GM19099 (cell line): Measurements from ENCODE around the gene GSTO1.

Experiments used
- POLR2A ChIP-seq: IDR thresholded peaks from 3 replicates; pipeline ENCODE4 v1.6.1; 2011; ENCODE audit warnings: low read depth; ENCODE audit not compliant: insufficient read length; ENCODE audit errors: extremely low read depth

GSTO1 gene

DNA sequence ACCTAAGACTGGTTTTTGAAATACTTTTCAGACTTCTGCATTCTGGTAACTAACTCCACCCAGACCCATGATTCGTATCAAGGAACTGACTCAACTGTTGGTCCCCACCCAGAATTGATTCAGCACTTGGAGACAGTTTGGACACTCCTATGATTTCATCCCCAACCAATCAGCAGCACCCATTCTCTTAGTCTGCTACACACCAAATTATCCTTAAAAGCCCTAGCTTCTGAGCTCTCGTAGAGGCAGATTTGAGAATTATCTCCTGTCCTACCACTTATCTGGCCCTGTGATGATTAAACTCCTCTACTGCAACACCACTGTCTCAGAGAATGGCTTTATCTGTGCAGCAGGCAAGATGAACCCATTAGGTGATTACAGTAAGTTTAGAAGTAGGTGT, 7.7 kb upstream of the GSTO1 start:
- no peak for TF ChIP-seq POLR2A

DNA sequence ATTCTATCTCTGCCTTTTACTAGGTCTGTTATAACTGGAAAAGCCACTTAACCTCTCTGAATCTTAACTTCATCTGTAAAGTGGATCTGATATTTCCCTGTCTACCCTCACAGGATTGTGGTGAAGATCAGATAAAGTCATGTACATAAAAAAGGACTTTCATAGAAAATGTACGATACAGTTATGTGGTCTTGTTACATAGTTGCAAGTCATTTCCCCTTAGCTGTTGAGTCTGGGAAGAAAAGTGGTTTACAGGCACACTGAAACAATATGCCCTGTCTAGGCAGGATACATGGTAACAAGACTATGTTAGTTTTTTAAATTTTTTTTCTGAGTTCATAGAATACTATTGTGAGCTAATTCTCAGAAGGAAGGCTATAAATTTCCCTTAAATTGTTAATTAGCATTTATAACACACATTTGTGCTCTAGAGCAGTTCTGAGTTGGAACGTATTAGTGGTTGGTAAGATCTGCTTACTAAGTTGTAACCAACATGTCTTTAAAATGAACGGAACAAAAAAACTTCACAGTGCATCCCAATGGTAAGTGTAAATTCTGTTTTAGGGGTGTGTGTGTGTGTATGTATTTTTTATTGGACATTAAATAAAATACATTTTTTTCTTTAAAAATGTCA, 7.1 kb upstream of the GSTO1 start:
- TF ChIP-seq POLR2A = no peak

GRCh38 chr10:104250371-104250770, 4.3 kb upstream of the GSTO1 start:
- TF ChIP-seq POLR2A = no peak

DNA sequence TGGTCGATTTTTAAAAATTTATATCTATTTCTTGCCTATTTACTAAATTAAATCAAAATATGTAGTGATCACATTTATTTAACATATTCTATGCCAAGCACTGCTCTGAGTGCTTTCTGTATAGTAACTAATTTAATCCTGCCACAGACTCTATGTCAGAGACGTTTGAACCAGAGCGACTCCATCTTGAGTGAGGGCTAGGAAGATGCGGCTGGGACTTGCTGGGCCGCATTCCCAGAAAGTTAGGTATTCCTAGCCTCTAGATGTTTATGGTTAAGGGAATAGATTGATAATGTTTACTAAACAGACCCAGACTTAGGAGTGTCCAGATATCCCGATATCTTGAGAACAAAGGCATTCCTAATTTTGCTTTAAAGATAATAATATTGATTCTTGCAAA, 3.2 kb upstream of the GSTO1 start:
- TF ChIP-seq POLR2A = no peak

DNA sequence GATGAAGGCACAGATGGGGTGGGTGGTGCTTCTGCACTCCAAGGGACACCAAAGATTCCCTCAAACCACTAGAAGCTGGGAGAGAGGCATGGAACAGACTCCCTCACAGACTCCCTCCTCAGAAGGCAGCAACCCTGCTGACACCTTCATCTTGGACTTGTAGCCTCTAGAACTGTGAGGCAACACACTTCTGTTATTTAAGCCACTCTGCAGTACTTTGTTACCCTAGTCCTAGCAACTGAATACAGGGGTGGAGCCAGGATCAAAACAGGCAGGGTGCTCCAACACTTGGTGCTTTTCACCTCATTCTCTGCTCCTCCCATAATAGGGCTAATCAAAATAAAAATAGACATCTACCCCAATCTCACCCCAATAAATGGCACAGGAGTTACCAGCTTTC, 2.3 kb upstream of the GSTO1 start:
- no peak for TF ChIP-seq POLR2A

- TF ChIP-seq POLR2A = no peak
Measured at GRCh38 chr10:104253106-104253505, 1.6 kb upstream of the GSTO1 start.

DNA sequence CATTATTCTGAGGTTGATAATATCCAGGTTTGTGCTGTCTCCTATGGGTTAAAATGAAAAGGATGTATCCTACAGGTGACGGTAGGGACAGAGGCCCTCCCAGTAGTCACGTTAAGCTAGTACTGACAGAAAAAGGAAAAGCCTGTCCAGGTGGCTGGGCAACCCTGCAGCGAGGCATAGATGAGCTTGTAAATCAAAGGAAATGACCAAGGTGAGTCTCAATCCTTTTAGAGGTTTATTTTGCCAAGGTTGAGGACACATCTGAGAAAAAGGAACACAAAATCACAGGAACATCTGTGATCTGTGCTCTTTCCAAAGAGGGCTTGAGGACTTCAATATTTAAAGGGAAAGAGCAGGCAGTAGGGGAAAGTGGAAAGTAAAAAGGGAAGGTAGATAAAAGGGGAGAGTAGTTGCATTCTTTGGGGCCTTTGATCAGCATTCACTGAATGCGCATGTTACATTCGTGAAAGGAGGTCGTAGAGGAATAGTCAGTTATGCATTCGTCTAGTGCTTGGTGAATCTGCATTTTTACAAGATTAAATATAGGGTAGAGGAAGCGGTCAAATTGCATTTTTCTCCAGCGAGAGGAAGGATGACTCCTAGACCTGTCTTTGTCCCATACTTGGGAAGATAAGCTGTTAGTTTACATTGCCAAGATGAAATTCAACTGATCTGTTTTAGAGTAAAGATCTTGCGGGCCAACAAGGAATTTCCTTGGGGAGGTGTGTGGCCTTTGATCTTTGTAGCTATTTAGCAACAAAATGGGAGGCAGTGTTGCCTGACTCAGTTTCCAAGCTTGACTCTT, 884 bp upstream of the GSTO1 start:
- TF ChIP-seq POLR2A = no peak

DNA sequence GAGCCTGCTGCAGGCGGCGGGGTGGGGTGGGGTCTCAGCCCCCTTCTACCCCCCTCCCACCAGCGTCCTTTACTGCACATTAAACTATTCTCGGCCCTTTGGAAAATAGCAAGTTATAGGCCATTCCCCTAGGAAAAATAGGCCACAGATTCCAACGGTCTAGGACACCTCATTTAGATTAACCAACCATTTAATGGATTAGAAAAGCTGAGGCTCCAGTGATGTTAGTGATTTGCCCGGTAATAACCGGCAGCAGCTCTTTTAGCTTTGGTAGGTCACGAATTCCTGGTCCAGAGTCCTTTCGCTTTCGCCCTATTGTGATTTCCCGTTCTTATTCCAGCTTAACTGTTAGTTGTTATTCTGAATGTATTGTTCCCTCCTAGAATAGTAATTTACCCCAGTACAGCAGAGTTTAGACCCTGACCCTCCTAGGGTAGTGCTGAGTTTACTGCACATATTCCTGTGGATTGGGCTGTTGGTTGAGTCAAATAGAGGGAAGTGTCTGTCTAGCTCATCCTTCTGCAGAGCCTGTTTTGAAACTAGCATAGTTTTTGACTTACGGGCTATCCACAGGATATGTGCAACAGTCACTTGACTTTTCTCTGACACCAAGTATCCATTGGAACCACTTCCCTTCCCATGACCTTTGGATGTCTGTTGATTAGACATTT, 754 bp downstream of the GSTO1 start:
- TF ChIP-seq POLR2A = no peak

DNA sequence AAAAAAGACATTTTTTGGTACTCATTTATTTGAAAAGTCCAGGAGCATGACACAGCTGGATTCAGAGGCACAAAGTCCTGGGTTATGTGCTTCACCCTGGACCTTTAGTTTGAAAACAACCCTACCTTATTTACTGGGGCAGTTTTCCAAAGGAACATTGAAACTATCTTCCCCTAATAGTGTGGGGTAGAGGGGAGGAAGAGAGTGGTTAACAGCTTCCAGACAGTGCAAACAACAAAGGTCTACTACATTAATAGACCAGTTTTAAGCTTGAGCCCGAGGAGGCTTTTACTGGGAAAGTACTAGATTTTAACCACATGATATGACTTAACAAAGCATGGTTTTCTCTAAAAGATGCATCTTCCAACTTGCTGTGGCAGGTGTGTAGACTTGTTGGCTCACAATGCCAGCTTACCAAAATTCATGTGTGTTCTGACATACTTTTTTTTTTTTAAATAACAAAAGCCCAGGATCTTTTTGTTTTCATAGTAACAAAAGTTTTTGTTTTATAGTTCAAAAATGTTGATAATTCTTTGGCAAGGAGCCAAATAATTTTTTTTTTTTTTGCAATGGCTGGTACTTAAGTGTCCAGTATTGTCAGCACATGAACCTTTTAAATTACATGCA, 1.8 kb downstream of the GSTO1 start:
- TF ChIP-seq POLR2A = no peak

DNA sequence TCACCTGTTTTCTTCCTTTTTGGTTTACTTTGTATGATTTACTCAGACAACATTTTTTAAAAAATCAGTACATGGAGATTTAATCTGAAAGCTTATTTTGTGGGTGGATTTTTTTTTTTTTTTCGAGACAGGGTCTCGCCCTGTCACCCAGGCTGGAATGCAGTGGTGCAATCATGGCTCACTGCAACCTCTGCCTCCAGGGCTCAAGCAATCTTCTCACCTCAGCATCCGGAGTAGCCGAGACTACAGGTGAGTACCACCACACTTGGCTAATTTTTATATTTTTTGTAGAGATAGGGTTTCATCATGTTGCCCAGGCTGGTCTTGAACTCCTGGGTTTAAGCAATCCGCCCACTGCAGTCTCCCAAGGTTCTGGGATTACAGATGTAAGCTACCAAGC, 2.5 kb downstream of the GSTO1 start:
- TF ChIP-seq POLR2A = no peak

DNA sequence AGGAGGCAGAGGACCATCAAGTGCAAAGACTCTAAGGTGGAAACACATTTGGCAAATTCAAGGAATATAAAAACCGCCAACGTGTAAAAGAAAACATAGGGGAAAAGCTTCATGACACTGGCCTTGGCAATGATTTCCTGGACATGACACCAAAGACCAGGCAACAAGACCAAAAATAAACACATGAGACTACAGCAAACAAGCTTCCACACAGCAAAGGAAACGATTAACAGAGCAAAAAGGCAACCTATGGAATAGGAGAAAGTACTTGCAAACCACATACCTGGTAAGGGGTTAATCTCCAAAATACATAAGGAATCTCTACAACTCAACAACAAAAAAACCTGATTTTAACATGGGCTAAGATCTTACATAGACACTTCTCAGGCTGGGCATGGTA, 3.5 kb downstream of the GSTO1 start:
- TF ChIP-seq POLR2A = no peak

DNA sequence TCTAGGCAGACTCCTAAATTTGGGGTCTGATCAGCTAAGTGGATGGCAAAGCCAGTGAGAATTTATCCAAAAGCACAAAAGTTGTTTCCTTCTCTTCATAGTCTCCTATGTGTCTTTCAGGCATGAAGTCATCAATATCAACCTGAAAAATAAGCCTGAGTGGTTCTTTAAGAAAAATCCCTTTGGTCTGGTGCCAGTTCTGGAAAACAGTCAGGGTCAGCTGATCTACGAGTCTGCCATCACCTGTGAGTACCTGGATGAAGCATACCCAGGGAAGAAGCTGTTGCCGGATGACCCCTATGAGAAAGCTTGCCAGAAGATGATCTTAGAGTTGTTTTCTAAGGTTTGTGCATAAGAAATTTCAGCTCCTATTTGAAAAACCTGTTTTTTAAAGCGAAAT, 4.8 kb downstream of the GSTO1 start:
- no peak for TF ChIP-seq POLR2A

DNA sequence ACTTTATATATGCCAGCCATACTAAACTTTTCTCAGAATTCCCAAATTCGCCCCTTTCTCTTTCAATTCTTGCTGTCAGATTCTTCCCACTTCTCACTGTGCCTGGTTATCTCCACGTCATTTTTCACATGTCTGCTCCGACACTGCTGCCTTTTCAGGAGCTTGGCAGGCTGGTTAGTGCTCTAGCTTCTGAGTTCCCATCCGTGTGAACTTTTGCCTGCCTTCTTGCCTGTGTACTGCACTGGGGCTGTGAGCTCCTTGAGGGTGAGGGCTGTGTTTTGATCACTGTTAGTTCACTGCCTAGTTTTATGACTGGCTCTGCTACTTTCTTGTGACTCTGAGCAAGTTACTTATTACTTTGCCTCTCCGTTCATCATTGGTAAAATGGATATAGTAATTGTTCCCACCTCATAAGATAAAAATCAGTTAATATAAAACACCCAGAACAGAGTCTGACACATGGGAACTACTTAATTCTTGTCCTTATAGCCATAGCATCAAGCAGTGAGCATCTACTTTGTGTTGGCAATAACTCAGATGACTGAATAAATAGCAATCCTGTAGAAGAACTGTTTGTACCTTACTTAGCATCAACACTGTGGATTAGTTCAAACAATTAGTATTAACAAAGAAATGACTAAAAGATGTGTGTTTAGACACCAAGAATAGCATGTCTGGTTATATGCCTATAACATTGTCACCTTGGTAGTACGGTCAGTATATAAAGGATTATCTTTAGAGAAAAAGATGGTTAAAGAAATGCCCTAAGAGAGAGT, 5.5 kb downstream of the GSTO1 start:
- no peak for TF ChIP-seq POLR2A

DNA sequence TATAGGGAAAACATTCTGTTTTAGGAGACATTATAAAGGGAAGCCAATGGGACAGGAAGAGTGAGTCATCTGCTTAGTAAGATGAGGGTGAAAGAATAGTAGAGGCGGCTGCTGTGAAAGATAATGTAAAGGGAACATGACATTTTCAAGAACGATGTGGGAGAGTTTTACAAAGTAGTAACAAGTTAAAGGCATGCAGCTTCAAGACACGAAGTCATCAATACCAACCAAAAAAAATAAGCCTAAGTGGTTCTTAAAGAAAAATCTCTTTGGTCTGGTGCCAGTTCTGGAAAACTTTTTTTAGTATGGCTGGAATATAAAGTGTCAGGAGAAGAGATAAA, 6.1 kb downstream of the GSTO1 start:
- TF ChIP-seq POLR2A = no peak

- TF ChIP-seq POLR2A = no peak
Measured at GRCh38 chr10:104262055-104262454, 7.4 kb downstream of the GSTO1 start.
